Neural cell (in vitro differentiated cells): ENCODE measurements around the gene MXRA5.

Experiments
- EP300 ChIP-seq: fragments of 450-650 bp; conservative IDR thresholded peaks from 2 replicates; pipeline ENCODE4 v1.6.1; 2014; ENCODE audit warnings: antibody characterized with exemption, mild to moderate bottlenecking, moderate library complexity; ENCODE audit not compliant: poor library complexity, severe bottlenecking
- EZH2 ChIP-seq: fragments of 200-600, 300-800 bp; shearing (Covaris generic), sonication (generic); IDR thresholded peaks from 2 replicates; pipeline ENCODE4 v1.6.1; 2014; ENCODE audit warnings: antibody characterized with exemption, low read length, borderline replicate concordance, mild to moderate bottlenecking; ENCODE audit not compliant: insufficient read depth, poor library complexity, severe bottlenecking
- MXI1 ChIP-seq: fragments of 450-650 bp; conservative IDR thresholded peaks from 2 replicates; pipeline ENCODE4 v1.6.1; 2014; ENCODE audit warnings: antibody characterized with exemption, mild to moderate bottlenecking; ENCODE audit not compliant: poor library complexity, severe bottlenecking
- POLR2AphosphoS5 ChIP-seq: IDR thresholded peaks from 2 replicates; pipeline ENCODE4 v1.6.1; 2012
- RAD21 ChIP-seq: fragments of 450-650 bp; conservative IDR thresholded peaks from 2 replicates; pipeline ENCODE4 v1.6.1; 2014; ENCODE audit warnings: antibody characterized with exemption, mild to moderate bottlenecking, moderate library complexity
- SMC3 ChIP-seq: fragments of 450-650 bp; conservative IDR thresholded peaks from 2 replicates; pipeline ENCODE4 v1.6.1; 2014; ENCODE audit warnings: antibody characterized with exemption, mild to moderate bottlenecking, moderate library complexity; ENCODE audit not compliant: poor library complexity
- TAF1 ChIP-seq: IDR thresholded peaks from 2 replicates; pipeline ENCODE4 v1.6.1; 2012; ENCODE audit warnings: low read depth
- TF ChIP-seq, protein P1 (sequence below): fragments of 450-650 bp; IDR thresholded peaks from 2 replicates; pipeline ENCODE4 v1.5.1; 2014; ENCODE audit warnings: antibody characterized with exemption, mild to moderate bottlenecking, moderate library complexity; ENCODE audit not compliant: poor library complexity, severe bottlenecking
- TF ChIP-seq, protein P2 (sequence below): IDR thresholded peaks from 2 replicates; pipeline ENCODE4 v1.6.1; 2012; ENCODE audit warnings: borderline replicate concordance

DNA sequence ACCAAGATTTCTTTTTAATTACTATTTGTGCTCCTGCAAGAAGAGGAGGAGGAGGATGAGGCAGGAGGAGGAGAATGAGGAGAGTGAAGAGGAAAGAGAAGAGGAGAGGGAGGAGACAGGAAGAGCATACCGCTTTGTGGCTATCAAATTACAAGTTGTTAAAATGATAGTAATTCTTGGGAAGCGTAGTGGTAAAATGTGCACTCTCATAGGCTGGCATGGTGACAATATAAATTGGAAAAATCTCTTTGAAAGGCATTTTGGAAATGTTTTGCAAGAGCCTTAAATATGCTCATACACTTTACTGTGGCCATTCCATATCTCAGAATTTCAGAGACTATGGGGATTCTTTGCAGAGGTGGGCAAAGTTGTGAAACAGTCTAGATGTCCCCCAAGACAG is 53.2 kb downstream of the MXRA5 start:
- TF ChIP-seq EZH2 (no peak), SMC3 (no peak), POLR2AphosphoS5 (no peak), MXI1 (no peak), EP300 (no peak), RAD21 (no peak), TAF1 (no peak)
- TF ChIP-seq, protein P1, sequence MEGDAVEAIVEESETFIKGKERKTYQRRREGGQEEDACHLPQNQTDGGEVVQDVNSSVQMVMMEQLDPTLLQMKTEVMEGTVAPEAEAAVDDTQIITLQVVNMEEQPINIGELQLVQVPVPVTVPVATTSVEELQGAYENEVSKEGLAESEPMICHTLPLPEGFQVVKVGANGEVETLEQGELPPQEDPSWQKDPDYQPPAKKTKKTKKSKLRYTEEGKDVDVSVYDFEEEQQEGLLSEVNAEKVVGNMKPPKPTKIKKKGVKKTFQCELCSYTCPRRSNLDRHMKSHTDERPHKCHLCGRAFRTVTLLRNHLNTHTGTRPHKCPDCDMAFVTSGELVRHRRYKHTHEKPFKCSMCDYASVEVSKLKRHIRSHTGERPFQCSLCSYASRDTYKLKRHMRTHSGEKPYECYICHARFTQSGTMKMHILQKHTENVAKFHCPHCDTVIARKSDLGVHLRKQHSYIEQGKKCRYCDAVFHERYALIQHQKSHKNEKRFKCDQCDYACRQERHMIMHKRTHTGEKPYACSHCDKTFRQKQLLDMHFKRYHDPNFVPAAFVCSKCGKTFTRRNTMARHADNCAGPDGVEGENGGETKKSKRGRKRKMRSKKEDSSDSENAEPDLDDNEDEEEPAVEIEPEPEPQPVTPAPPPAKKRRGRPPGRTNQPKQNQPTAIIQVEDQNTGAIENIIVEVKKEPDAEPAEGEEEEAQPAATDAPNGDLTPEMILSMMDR: no peak
- TF ChIP-seq, protein P2, sequence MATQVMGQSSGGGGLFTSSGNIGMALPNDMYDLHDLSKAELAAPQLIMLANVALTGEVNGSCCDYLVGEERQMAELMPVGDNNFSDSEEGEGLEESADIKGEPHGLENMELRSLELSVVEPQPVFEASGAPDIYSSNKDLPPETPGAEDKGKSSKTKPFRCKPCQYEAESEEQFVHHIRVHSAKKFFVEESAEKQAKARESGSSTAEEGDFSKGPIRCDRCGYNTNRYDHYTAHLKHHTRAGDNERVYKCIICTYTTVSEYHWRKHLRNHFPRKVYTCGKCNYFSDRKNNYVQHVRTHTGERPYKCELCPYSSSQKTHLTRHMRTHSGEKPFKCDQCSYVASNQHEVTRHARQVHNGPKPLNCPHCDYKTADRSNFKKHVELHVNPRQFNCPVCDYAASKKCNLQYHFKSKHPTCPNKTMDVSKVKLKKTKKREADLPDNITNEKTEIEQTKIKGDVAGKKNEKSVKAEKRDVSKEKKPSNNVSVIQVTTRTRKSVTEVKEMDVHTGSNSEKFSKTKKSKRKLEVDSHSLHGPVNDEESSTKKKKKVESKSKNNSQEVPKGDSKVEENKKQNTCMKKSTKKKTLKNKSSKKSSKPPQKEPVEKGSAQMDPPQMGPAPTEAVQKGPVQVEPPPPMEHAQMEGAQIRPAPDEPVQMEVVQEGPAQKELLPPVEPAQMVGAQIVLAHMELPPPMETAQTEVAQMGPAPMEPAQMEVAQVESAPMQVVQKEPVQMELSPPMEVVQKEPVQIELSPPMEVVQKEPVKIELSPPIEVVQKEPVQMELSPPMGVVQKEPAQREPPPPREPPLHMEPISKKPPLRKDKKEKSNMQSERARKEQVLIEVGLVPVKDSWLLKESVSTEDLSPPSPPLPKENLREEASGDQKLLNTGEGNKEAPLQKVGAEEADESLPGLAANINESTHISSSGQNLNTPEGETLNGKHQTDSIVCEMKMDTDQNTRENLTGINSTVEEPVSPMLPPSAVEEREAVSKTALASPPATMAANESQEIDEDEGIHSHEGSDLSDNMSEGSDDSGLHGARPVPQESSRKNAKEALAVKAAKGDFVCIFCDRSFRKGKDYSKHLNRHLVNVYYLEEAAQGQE: no peak
